IMR-90 (cell line): Measurements from ENCODE around the gene COL5A1. TPM values are rescaled to one million over a fixed set of nuclear protein-coding genes. Genes with fewer than 3 reads are reported as not detected.

ENCODE experiments used
- ATAC-seq: fragments of 200-7000 bp; cut with Tn5 transposase; 2 replicates; pipeline ENCODE4 v1.9.1; 2020; ENCODE audit warnings: low read depth, mild to moderate bottlenecking, moderate library complexity
- BruUV-seq: library from RNA; stranded (reverse); fragments of 400-500 nt; replicated peaks from 2 replicates; lab custom pipeline; 2021; lab: Mats Ljungman, UMichigan
- CTCF ChIA-PET: fragments of 300-600 bp; formaldehyde crosslinking; extraction: SDS; loops from one replicate; lab custom pipeline; 2021; ENCODE audit warnings: antibody characterized with exemption; lab: Yijun Ruan, JAX
- POLR2A ChIA-PET: fragments of 300-600 bp; sonication (Branson Sonifier 250); formaldehyde crosslinking; loops from one replicate; lab custom pipeline; 2022; ENCODE audit warnings: antibody characterized with exemption; ENCODE audit not compliant: unreplicated experiment; lab: Charles Lee
- DNase-seq: peaks from one replicate; pipeline ENCODE4 v3.0.0; 2013
- H2AFZ ChIP-seq: replicated peaks from 2 replicates; pipeline ENCODE3; 2013; ENCODE audit warnings: low read length, mild to moderate bottlenecking; ENCODE audit not compliant: poor library complexity
- H2AK5ac ChIP-seq: 2 replicates; pipeline ENCODE4 v1.6.1; 2013; ENCODE audit warnings: low read depth, low read length, inconsistent platforms
- H2AK9ac ChIP-seq: replicated peaks from 2 replicates; pipeline ENCODE3; 2013; ENCODE audit warnings: mild to moderate bottlenecking, low read depth, low read length, moderate library complexity; ENCODE audit not compliant: poor library complexity
- H2BK120ac ChIP-seq: 2 replicates; pipeline ENCODE4 v1.6.1; 2013; ENCODE audit warnings: low read depth, low read length, inconsistent platforms
- H2BK15ac ChIP-seq: 3 replicates; pipeline ENCODE4 v1.6.1; 2013; ENCODE audit warnings: low read depth, low read length, inconsistent platforms
- H2BK20ac ChIP-seq: 2 replicates; pipeline ENCODE4 v1.6.1; 2013; ENCODE audit warnings: low read depth, mild to moderate bottlenecking, inconsistent platforms, low read length, moderate library complexity
- H2BK5ac ChIP-seq: 2 replicates; pipeline ENCODE4 v1.6.1; 2013; ENCODE audit warnings: mild to moderate bottlenecking, low read depth, low read length, inconsistent platforms; ENCODE audit not compliant: poor library complexity, severe bottlenecking
- H3K14ac ChIP-seq: replicated peaks from 2 replicates; pipeline ENCODE4 v1.6.1; 2013; ENCODE audit warnings: low read depth, low read length, inconsistent platforms
- H3K18ac ChIP-seq: 2 replicates; pipeline ENCODE4 v1.6.1; 2013; ENCODE audit warnings: low read depth, low read length, control low read depth
- H3K23ac ChIP-seq: 2 replicates; pipeline ENCODE4 v1.6.1; 2013; ENCODE audit warnings: low read depth, low read length, inconsistent platforms
- H3K27ac ChIP-seq: 2 replicates; pipeline ENCODE4 v1.5.1; 2013; ENCODE audit warnings: mild to moderate bottlenecking, control low read depth, low read length; ENCODE audit not compliant: insufficient read depth
- H3K27me3 ChIP-seq: 2 replicates; pipeline ENCODE4 v1.6.1; 2013; ENCODE audit warnings: low read length; ENCODE audit not compliant: control insufficient read depth, insufficient read depth
- H3K36me3 ChIP-seq: 2 replicates; pipeline ENCODE4 v1.6.1; 2013; ENCODE audit warnings: low read length, mixed read lengths; ENCODE audit not compliant: control insufficient read depth, insufficient read depth
- H3K4ac ChIP-seq: 2 replicates; pipeline ENCODE4 v1.6.1; 2013; ENCODE audit warnings: low read depth, low read length, inconsistent platforms
- H3K4me1 ChIP-seq: 2 replicates; pipeline ENCODE4 v1.6.1; 2013; ENCODE audit warnings: low read length, mixed read lengths; ENCODE audit not compliant: control insufficient read depth, insufficient read depth
- H3K4me2 ChIP-seq: 2 replicates; pipeline ENCODE4 v1.6.1; 2013; ENCODE audit warnings: low read depth, mild to moderate bottlenecking, control low read depth, low read length, moderate library complexity
- H3K4me3 ChIP-seq: 2 replicates; pipeline ENCODE4 v1.5.1; 2013; ENCODE audit warnings: low read depth, mild to moderate bottlenecking, control low read depth, low read length, moderate library complexity; ENCODE audit not compliant: insufficient read depth
- H3K56ac ChIP-seq: 2 replicates; pipeline ENCODE4 v1.6.1; 2013; ENCODE audit warnings: low read length, inconsistent platforms; ENCODE audit not compliant: insufficient read depth; ENCODE audit errors: extremely low read depth
- H3K79me1 ChIP-seq, 2 experiments: 2 replicates each; pipeline ENCODE4 v1.6.1; 2013; ENCODE audit warnings: low read length in 2 of 2, inconsistent platforms in 1 of 2, low read depth in 1 of 2
- H3K9ac ChIP-seq: 2 replicates; pipeline ENCODE4 v1.6.1; 2013; ENCODE audit warnings: low read depth, low read length, control low read depth
- H3K9me1 ChIP-seq: 2 replicates; pipeline ENCODE4 v1.6.1; 2013; ENCODE audit warnings: low read length, inconsistent platforms; ENCODE audit not compliant: insufficient read depth
- H3K9me3 ChIP-seq: 2 replicates; pipeline ENCODE4 v1.6.1; 2013; ENCODE audit warnings: low read length; ENCODE audit not compliant: control insufficient read depth, insufficient read depth
- H4K20me1 ChIP-seq: 2 replicates; pipeline ENCODE4 v1.6.1; 2013; ENCODE audit warnings: low read length, inconsistent platforms; ENCODE audit not compliant: insufficient read depth
- H4K5ac ChIP-seq: 2 replicates; pipeline ENCODE4 v1.6.1; 2013; ENCODE audit warnings: mild to moderate bottlenecking, low read depth, low read length, control low read depth
- H4K8ac ChIP-seq, 2 experiments: 2 replicates each; pipeline ENCODE4 v1.6.1; 2013; ENCODE audit warnings: low read depth in 2 of 2, low read length in 2 of 2, control low read depth in 1 of 2, inconsistent platforms in 1 of 2
- H4K91ac ChIP-seq: 2 replicates; pipeline ENCODE4 v1.6.1; 2013; ENCODE audit warnings: low read depth, low read length, inconsistent platforms; ENCODE audit not compliant: insufficient read depth
- BHLHE40 ChIP-seq: fragments of 150-350 bp; IDR thresholded peaks from 2 replicates; pipeline ENCODE4 v1.6.1; 2016; ENCODE audit warnings: mild to moderate bottlenecking, low read depth, low read length
- CEBPB ChIP-seq: IDR thresholded peaks from 2 replicates; pipeline ENCODE4 v1.6.1; 2012; ENCODE audit warnings: low read depth, low read length, improper control_type of control experiment
- CHD1 ChIP-seq: IDR thresholded peaks from 2 replicates; pipeline ENCODE4 v1.6.1; 2012; ENCODE audit warnings: low read depth, low read length, improper control_type of control experiment
- CTCF ChIP-seq: conservative IDR thresholded peaks from 2 replicates; pipeline ENCODE4 v1.5.1; 2012; ENCODE audit warnings: mild to moderate bottlenecking, low read depth, low read length, improper control_type of control experiment
- ELK1 ChIP-seq: fragments of 150-350 bp; IDR thresholded peaks from 2 replicates; pipeline ENCODE4 v1.6.1; 2016; ENCODE audit warnings: low read depth, mild to moderate bottlenecking, low read length, moderate library complexity, borderline replicate concordance
- FOS ChIP-seq: fragments of 150-350 bp; IDR thresholded peaks from 2 replicates; pipeline ENCODE4 v1.6.1; 2016; ENCODE audit warnings: low read depth, low read length
- MAFK ChIP-seq: IDR thresholded peaks from 2 replicates; pipeline ENCODE4 v1.6.1; 2012; ENCODE audit warnings: low read depth, low read length, improper control_type of control experiment
- MAZ ChIP-seq: IDR thresholded peaks from 2 replicates; pipeline ENCODE4 v1.6.1; 2012; ENCODE audit warnings: low read depth, mild to moderate bottlenecking, low read length, improper control_type of control experiment, moderate library complexity, borderline replicate concordance
- MXI1 ChIP-seq: IDR thresholded peaks from 2 replicates; pipeline ENCODE4 v1.6.1; 2012; ENCODE audit warnings: low read depth, mild to moderate bottlenecking, low read length, moderate library complexity, borderline replicate concordance
- NFE2L2 ChIP-seq: fragments of 150-350 bp; IDR thresholded peaks from 2 replicates; pipeline ENCODE4 v1.6.1; 2016; ENCODE audit warnings: low read depth, mild to moderate bottlenecking, low read length
- POLR2A ChIP-seq: IDR thresholded peaks from 2 replicates; pipeline ENCODE4 v1.6.1; 2012; ENCODE audit warnings: mild to moderate bottlenecking, low read depth, low read length
- RAD21 ChIP-seq: IDR thresholded peaks from 2 replicates; pipeline ENCODE4 v1.6.1; 2012; ENCODE audit warnings: low read length, improper control_type of control experiment
- RCOR1 ChIP-seq: IDR thresholded peaks from 2 replicates; pipeline ENCODE4 v1.6.1; 2012; ENCODE audit warnings: mild to moderate bottlenecking, low read length, improper control_type of control experiment; ENCODE audit not compliant: insufficient replicate concordance
- RFX5 ChIP-seq: IDR thresholded peaks from 2 replicates; pipeline ENCODE4 v1.8.0; 2012; ENCODE audit warnings: low read depth, mild to moderate bottlenecking, low read length, moderate library complexity
- SMC3 ChIP-seq: fragments of 150-350 bp; IDR thresholded peaks from 2 replicates; pipeline ENCODE4 v1.6.1; 2016; ENCODE audit warnings: low read depth, mild to moderate bottlenecking, antibody characterized with exemption, low read length, moderate library complexity
- USF2 ChIP-seq: fragments of 150-350 bp; IDR thresholded peaks from 2 replicates; pipeline ENCODE4 v1.6.1; 2017; ENCODE audit warnings: mild to moderate bottlenecking, antibody characterized with exemption, low read length, low read depth
- WGBS, 2 experiments: methylation state at CpG; one replicate each; pipeline versions ENCODE4 v1.1.5 to v1.1.7; 2013; ENCODE audit warnings: missing lambda C conversion rate in 2 of 2; ENCODE audit not compliant: insufficient read length in 1 of 2; ENCODE audit errors: extremely low coverage in 2 of 2; 5-methylcytosine and 5-hydroxymethylcytosine counted together
- dilution Hi-C: fragments of 300-500 bp; cut with HindIII; formaldehyde crosslinking; loops from one replicate; pipeline ENCODE4 v1.14.3; 2018; ENCODE audit warnings: low sequenced_read_pairs; ENCODE audit not compliant: unreplicated experiment
- in situ Hi-C: fragments of 300-500 bp; cut with MboI; formaldehyde crosslinking; loops from 3 replicates; pipeline ENCODE4 v1.14.3; 2019; ENCODE audit warnings: low sequenced_read_pairs, inconsistent platforms, mixed read lengths
- intact Hi-C: fragments of 100-400 bp; cut with micrococcal nuclease; formaldehyde crosslinking; loops from 2 replicates; pipeline ENCODE4 v1.10.0; 2022
- polyA plus RNA-seq, 3 experiments: library from polyadenylated mRNA; depleted of rRNA; stranded (reverse); fragments of >200 nt; gene quantifications; 2 replicates each; pipeline ENCODE4 v1.2.3, GENCODE V29; 2012; ENCODE audit warnings: low replicate concordance in 1 of 3
- total RNA-seq: library from RNA; depleted of rRNA; stranded (reverse); fragments of >200 nt; gene quantifications from 2 replicates; pipeline ENCODE4 v1.2.3, GENCODE V29; 2012

COL5A1 gene
- total and polyA plus RNA-seq, 2 of the 4 experiments (the other 2 are of a cell fraction): 19.2 to 173 TPM

DNA sequence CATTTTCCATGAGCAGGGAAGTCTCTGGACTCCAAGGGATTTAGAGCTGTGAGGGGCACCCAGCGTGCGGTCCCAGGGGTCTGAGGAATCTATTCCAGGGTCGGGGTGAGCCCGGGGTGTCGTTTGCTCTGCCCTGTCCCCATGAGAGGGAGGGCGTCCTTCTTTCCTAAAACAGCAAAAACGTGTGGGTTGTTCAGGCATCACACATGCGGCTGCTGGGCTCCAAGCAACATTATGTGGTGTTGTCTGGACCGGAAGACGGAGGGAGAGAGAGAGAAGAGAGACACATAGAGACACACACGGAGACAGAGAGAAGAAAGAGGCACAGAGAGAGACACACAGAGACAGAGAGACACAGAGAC, 42.7 kb upstream of the COL5A1 start:
- Histone ChIP-seq H3K4me1 (peaks cover 15% of the 10 kb centered on the region), H3K9me1 (peaks cover 12% of the 10 kb centered on the region), H2BK5ac (no peak overlapping the region), H4K5ac (no peak overlapping the region), H3K14ac (no peak overlapping the region; the same call in 1 of the 2 replicates), H2AFZ (no peak overlapping the region), H4K8ac (no peak overlapping the region), H3K56ac (no peak overlapping the region), H3K9me3 (0 out of 2 replicates have a peak, but pooled peaks cover 2% of the 10 kb centered on the region), H3K18ac (no peak overlapping the region), H3K23ac (no peak overlapping the region), H3K36me3 (no peaks in the 10 kb centered on the region), H3K79me1 (peaks cover 2 to 8% of the 10 kb centered on the region in 2 experiments; a peak in 1 of 4 replicates), H2AK9ac (peak overlapping the region; percentile 11), H2AK5ac (peak overlapping the region; percentile 31), H2BK15ac (peak overlapping the region; percentile 61; the same call in 1 of the 3 replicates), H3K4me2 (no peak overlapping the region), H3K9ac (no peak overlapping the region), H3K4me3 (no peak overlapping the region), H4K20me1 (no peaks in the 10 kb centered on the region; the same call in 1 of the 2 replicates), H2BK20ac (peak overlapping the region; percentile 52), H3K4ac (peak overlapping the region; percentile 73), H4K91ac (peak overlapping the region; percentile 4), H3K27me3 (no peaks in the 10 kb centered on the region), H2BK120ac (peak overlapping the region; percentile 95; the same call in 1 of the 2 replicates), H3K27ac (no peak overlapping the region)
- no peak for DNase-seq
- in situ Hi-C loops (no loop called here), dilution Hi-C loops (no loop called here), intact Hi-C loops (no loop called here)
- ChIA-PET CTCF (no interaction called here), POLR2A (no interaction called here)
- 94% methylated on average over 3 of the region's 11 CpGs; no CpG with 5 or more reads in 1 of the 2 experiments for WGBS, 2 experiments
- TF ChIP-seq CEBPB (no peak), MXI1 (no peak), MAFK (no peak), SMC3 (no peak), CTCF (no peak), USF2 (no peak), ELK1 (no peak), BHLHE40 (no peak), RCOR1 (no peak), RFX5 (no peak), NFE2L2 (no peak), RAD21 (no peak), MAZ (no peak), POLR2A (no peak), FOS (no peak), CHD1 (no peak)
- no TSS peak for BruUV-seq
- no peak for ATAC-seq
